Subcutaneous adipose tissue (tissue), 4 donors: ENCODE measurements around the gene TNS1. TPM values are rescaled to one million over a fixed set of nuclear protein-coding genes. Genes with fewer than 3 reads are reported as not detected.

ENCODE experiments used
- CTCF ChIP-seq: fragments of 450-650 bp; IDR thresholded peaks from one replicate; pipeline ENCODE4 v1.5.1; 2016; ENCODE audit warnings: low read depth, mild to moderate bottlenecking, control low read depth, antibody characterized with exemption, moderate library complexity
- total RNA-seq, 4 donors: library from RNA; depleted of rRNA; stranded (reverse); fragments of >200 nt; gene quantifications; one replicate each; pipeline ENCODE4 v1.1.0, GENCODE V29; 2016

TNS1 gene
- total RNA-seq, 4 donors from 2014 or later = 310 to 1,168 (median 450) TPM

DNA sequence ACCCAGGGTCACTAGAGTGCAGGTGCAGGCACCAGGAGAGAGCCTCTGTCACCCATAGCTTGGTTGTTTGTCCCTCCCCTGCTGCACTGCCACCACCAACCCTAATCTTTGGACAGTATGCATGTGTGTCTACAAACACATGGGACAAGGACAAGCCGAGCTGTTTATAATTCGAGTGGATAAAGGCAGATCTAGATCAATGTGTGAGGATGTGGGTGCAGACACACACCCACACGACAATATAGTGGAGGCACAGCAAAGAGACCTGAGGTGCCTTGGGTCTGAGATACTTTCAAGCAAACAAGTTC lies 199.2 kb downstream of the TNS1 start:
- no peak for TF ChIP-seq CTCF

- no peak for TF ChIP-seq CTCF
Measured at GRCh38 chr2:217802876-217803652, 199.7 kb downstream of the TNS1 start.

- TF ChIP-seq CTCF = no peak
Measured at GRCh38 chr2:217802266-217802665, 200.5 kb downstream of the TNS1 start.

DNA sequence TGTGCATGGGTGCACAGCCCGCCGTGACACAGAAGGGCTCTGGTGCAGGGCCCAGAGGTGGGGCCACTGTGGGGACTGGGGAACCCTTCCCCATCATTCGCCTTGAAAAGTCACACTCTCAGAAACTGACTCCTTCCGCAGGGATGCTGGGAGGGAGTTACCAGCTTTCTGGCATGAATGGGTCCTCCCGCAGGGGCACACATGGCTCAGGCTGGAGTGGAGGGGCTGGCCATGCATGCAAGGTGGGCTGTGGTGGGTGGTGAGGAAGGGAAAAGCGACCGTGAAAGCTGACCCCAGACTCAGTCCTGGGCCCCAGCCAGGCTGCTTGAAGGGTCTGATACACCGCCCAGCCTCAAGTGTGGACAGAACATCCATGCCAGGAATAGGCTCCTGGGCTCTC lies 201.1 kb downstream of the TNS1 start:
- TF ChIP-seq CTCF = no peak

DNA sequence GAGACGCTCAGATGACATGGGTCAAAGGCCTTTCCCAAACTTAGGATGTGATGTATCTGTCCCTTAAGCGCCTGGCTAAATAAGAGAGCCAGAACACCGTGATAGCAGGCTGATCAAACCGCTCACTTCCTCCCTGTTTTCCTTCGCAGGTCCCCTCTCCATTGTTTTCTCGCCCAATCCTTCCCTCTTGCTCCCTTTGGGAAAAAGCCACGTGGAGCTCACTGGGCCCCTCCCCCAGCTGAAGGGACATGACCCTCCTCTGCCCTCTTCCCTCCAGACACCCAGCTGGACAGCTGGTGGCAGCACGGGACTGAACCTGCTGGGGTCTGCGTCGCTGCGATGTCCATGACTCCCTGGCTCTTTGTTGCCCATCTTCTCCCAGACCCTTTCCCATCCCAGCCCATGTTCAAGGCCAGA lies 201.7 kb downstream of the TNS1 start:
- no peak for TF ChIP-seq CTCF

GRCh38 chr2:217800433-217801114 lies 202.2 kb downstream of the TNS1 start:
- no peak for TF ChIP-seq CTCF

DNA sequence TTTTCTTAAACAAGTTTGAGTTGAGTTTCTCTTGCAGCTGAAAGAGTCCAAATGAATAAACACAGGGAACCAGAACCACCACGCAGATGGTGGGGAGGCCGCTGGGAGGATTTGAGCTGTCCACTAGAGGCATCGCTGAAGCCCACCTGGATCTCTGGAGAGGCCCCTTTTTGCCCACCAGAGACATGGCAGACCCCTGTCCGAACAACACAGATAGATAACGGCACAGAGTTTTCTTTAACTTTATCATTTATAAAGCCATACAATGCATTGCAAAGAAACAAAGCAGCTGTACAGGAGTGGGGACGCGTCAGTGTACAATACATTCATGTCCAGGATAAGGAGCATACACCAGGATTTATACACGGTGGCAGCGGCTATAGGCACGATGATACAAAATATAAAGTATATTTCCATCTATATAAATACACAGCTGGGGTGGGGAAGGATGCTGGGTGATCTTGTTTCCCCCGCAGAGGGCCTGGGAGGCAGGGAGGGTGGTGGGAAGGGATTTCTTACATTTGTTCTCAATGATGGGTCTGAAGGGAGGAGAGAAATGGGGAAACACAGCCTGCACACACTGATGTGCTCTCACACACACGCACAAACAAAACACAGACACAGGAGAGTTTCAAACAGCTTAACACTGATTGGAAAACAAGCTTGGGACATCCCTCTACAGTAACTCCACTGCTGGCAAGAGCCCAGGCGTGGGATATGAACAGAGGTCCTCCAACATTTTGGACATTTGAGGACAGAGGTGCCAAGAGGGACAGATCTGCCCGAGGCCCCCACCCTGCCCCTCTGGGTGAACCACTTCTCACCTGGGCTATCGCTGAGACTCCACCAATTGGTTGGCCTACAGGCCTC lies 203.0 kb downstream of the TNS1 start:
- no peak for TF ChIP-seq CTCF
